ENCODE results near the gene ZBTB16.

The ZBTB16 gene

DNA sequence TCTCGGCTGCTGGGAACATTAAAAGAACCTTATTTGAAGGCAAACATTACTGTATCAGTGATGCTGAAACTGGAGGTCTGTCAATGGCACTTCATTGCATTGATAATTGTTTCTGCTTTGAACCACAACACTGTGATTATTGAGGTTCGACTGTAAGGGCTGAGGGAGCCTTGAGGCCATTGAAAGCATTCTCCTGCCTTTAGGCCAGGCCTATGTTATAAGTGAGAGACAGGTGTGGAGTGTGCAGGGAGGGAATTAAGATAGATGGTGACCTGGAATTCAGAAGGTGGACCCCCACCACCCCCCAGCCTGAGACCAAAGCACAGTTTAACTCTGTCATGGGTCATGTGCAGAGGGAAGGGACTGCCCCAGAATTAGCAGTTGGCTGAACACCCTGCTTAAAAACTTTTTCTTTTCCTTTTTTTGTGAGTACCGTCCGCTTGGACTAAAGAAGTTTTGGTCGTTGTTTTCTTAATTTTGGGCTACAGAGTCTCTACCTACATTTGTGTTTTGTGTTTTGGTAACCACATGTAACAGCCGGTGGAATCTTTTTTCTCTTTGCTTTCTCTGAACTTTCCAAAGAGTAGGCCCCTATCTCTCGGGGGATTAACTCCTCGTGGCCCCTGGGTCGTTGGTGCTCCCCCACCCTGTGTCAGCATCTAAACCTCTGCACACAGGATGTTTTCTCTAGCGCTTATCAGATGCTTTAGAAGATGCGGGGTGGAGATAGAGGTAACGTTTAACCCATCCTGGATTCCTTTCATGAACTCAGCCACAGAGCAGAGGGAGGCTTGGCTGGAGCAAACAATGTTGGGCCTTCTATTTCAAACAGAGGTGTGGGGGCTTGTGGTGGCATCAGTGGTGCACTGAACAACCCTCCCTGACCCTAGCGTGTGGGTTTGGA is 43.7 kb downstream of the ZBTB16 start:
- peak overlapping the region; percentile 86 for H3K27ac ChIP-seq
- H3K27me3 ChIP-seq (ENCODE audit: control insufficient read depth, insufficient read depth, low read length): no peaks in the 10 kb centered on the region
- H3K36me3 ChIP-seq (ENCODE audit: control insufficient read depth, insufficient read depth, low read length): no peaks in the 10 kb centered on the region
- H3K79me2 ChIP-seq: peaks cover 18% of the 10 kb centered on the region
- no peaks in the 10 kb centered on the region for H3K9me3 ChIP-seq (ENCODE audit: control insufficient read depth, low read length)
- no peak overlapping the region for H2AFZ ChIP-seq
- H3K4me2 ChIP-seq (ENCODE audit: low read length): no peak overlapping the region
- H3K4me1 ChIP-seq: peaks cover 36% of the 10 kb centered on the region
- TF ChIP-seq, protein P1, sequence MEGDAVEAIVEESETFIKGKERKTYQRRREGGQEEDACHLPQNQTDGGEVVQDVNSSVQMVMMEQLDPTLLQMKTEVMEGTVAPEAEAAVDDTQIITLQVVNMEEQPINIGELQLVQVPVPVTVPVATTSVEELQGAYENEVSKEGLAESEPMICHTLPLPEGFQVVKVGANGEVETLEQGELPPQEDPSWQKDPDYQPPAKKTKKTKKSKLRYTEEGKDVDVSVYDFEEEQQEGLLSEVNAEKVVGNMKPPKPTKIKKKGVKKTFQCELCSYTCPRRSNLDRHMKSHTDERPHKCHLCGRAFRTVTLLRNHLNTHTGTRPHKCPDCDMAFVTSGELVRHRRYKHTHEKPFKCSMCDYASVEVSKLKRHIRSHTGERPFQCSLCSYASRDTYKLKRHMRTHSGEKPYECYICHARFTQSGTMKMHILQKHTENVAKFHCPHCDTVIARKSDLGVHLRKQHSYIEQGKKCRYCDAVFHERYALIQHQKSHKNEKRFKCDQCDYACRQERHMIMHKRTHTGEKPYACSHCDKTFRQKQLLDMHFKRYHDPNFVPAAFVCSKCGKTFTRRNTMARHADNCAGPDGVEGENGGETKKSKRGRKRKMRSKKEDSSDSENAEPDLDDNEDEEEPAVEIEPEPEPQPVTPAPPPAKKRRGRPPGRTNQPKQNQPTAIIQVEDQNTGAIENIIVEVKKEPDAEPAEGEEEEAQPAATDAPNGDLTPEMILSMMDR (IDR thresholded peaks at IDR 0.05): no peak
- no peak overlapping the region for H3K4me3 ChIP-seq (ENCODE audit: low read depth, low read length)
- no peak overlapping the region for H3K9ac ChIP-seq

DNA sequence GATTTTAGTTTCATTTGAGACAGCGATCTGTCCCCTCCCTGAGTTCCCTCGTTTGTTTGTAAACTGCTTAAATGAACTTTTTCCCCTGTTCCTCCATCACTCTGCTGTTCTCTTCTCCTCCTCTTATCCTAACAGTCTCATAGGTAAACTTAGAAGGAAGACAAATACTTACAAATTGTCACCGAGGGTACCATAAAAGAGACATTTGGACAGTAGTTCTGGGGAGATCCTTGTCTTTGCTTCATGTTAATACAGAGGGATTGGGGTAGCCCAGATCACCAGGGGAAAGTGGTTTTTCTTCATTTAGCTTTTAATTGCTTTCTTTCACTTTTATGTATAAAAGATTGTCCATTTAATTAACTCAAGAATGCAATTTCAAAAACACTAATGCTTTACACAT is 46.1 kb downstream of the ZBTB16 start:
- no peaks in the 10 kb centered on the region for H3K27me3 ChIP-seq (ENCODE audit: control insufficient read depth, insufficient read depth, low read length)
- H2AFZ ChIP-seq: no peak overlapping the region
- peaks cover 19% of the 10 kb centered on the region for H3K79me2 ChIP-seq
- H3K4me1 ChIP-seq: peaks cover 45% of the 10 kb centered on the region
- no peaks in the 10 kb centered on the region for H3K36me3 ChIP-seq (ENCODE audit: control insufficient read depth, insufficient read depth, low read length)
- no peak overlapping the region for H3K4me2 ChIP-seq (ENCODE audit: low read length)
- H3K4me3 ChIP-seq (ENCODE audit: low read depth, low read length): no peak overlapping the region
- H3K9ac ChIP-seq: no peak overlapping the region
- TF ChIP-seq, protein P1 (IDR thresholded peaks at IDR 0.05): no peak
- H3K27ac ChIP-seq: no peak overlapping the region
- no peaks in the 10 kb centered on the region for H3K9me3 ChIP-seq (ENCODE audit: control insufficient read depth, low read length)

DNA sequence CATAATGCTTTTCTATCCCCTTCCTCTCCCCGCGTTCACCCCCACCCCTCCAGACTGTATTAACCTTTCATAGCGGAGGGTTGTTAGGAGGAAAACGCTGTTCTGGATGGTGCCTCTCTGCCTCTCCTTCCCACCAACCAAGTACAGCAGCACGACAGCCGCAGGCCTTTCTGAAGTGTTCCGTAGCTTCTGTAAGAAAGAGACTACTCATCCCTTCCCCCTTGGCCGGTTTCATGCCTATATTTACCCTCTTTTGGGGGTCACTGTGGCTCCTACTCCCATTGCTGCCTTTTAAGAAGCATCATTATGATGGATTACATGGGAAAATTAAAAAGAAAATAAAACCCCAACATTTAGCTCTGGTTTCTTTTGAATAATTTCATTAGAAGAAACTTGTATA is 46.5 kb downstream of the ZBTB16 start:
- peaks cover 15% of the 10 kb centered on the region for H3K79me2 ChIP-seq
- H2AFZ ChIP-seq: no peak overlapping the region
- TF ChIP-seq, protein P1 (IDR thresholded peaks at IDR 0.05): no peak
- H3K9ac ChIP-seq: no peak overlapping the region
- no peaks in the 10 kb centered on the region for H3K9me3 ChIP-seq (ENCODE audit: control insufficient read depth, low read length)
- H3K27ac ChIP-seq: no peak overlapping the region
- H3K36me3 ChIP-seq (ENCODE audit: control insufficient read depth, insufficient read depth, low read length): no peaks in the 10 kb centered on the region
- H3K4me3 ChIP-seq (ENCODE audit: low read depth, low read length): no peak overlapping the region
- H3K27me3 ChIP-seq (ENCODE audit: control insufficient read depth, insufficient read depth, low read length): no peaks in the 10 kb centered on the region
- peaks cover 46% of the 10 kb centered on the region for H3K4me1 ChIP-seq
- no peak overlapping the region for H3K4me2 ChIP-seq (ENCODE audit: low read length)

DNA sequence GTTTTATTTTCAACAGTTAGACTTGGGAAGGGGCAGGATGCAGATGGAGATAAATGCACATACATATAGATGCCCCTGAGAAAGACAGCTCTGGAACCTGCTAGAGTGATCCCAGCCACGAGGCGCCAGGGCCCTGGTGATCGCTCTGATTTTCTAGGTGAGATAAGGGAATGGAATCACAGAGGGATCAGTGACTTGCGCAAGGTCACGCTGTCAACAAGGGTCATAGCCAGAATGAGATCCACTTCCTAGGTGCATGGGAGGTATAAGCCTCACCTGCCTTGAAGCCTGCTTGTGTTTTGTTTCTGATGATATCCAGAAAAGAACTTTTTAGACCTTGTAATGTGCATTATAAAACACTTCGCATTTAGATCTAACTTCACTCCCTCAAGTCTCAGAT is 47.5 kb downstream of the ZBTB16 start:
- Histone ChIP-seq H3K9me3 (ENCODE audit: control insufficient read depth, low read length) (no peaks in the 10 kb centered on the region), H3K36me3 (ENCODE audit: control insufficient read depth, insufficient read depth, low read length) (no peaks in the 10 kb centered on the region), H3K4me2 (ENCODE audit: low read length) (no peak overlapping the region), H3K27ac (no peak overlapping the region), H3K9ac (no peak overlapping the region), H3K79me2 (peaks cover 15% of the 10 kb centered on the region), H3K4me1 (peaks cover 46% of the 10 kb centered on the region), H3K27me3 (ENCODE audit: control insufficient read depth, insufficient read depth, low read length) (no peaks in the 10 kb centered on the region), H3K4me3 (ENCODE audit: low read depth, low read length) (no peak overlapping the region), H2AFZ (no peak overlapping the region)
- TF ChIP-seq, protein P1 (IDR thresholded peaks at IDR 0.05): no peak

Data from parathyroid adenoma (tissue), 2 donors.